Liver (tissue), 9 donors: ENCODE measurements around the gene DMRTC2. TPM values are rescaled to one million over a fixed set of nuclear protein-coding genes. Genes with fewer than 3 reads are reported as not detected.

Experiments
- DNase-seq: peaks from one replicate; pipeline ENCODE4 v3.0.0-alpha.2; 2017; ENCODE audit warnings: low spot score
- H3K27ac ChIP-seq, 2 donors: one replicate each; pipeline ENCODE4 v1.7.0; 2013; ENCODE audit warnings: inconsistent platforms in 2 of 2, low read length in 2 of 2, control low read depth in 1 of 2, low read depth in 1 of 2, mild to moderate bottlenecking in 1 of 2
- H3K27me3 ChIP-seq, 4 donors: one replicate each; pipeline versions ENCODE4 v1.6.1 to v1.7.0; 2013; ENCODE audit warnings: low read length in 3 of 4, inconsistent platforms in 1 of 4, mild to moderate bottlenecking in 1 of 4, moderate library complexity in 1 of 4; ENCODE audit not compliant: control insufficient read depth in 4 of 4, insufficient read depth in 4 of 4
- H3K36me3 ChIP-seq, 4 donors: one replicate each; pipeline versions ENCODE4 v1.6.1 to v1.7.0; 2013; ENCODE audit warnings: low read length in 3 of 4, mild to moderate bottlenecking in 3 of 4, low read depth in 1 of 4, moderate library complexity in 1 of 4; ENCODE audit not compliant: control insufficient read depth in 4 of 4, insufficient read depth in 3 of 4
- H3K4me1 ChIP-seq, 4 donors: one replicate each; pipeline versions ENCODE4 v1.6.1 to v1.7.0; 2013; ENCODE audit warnings: low read length in 3 of 4, mild to moderate bottlenecking in 3 of 4, moderate library complexity in 1 of 4; ENCODE audit not compliant: control insufficient read depth in 4 of 4, insufficient read depth in 4 of 4
- H3K4me3 ChIP-seq, 3 donors: one replicate each; pipeline versions ENCODE4 v1.6.1 to v1.7.0; 2013; ENCODE audit warnings: low read length in 3 of 3, control low read depth in 1 of 3, low read depth in 1 of 3, mild to moderate bottlenecking in 1 of 3
- H3K9ac ChIP-seq, 2 donors: one replicate each; pipeline ENCODE4 v1.7.0; 2013; ENCODE audit warnings: low read length in 2 of 2, mild to moderate bottlenecking in 2 of 2, moderate library complexity in 2 of 2, control low read depth in 1 of 2, low read depth in 1 of 2
- H3K9me3 ChIP-seq, 4 donors: one replicate each; pipeline versions ENCODE4 v1.6.1 to v1.7.0; 2013; ENCODE audit warnings: low read length in 3 of 4; ENCODE audit not compliant: control insufficient read depth in 4 of 4
- CTCF ChIP-seq: fragments of 150-350 bp; IDR thresholded peaks from 2 replicates; pipeline ENCODE4 v1.5.1; 2017; ENCODE audit warnings: improper control_type of control experiment, low read depth, low read length; ENCODE audit not compliant: missing input control
- EGR1 ChIP-seq, 2 donors: IDR thresholded peaks; 2 replicates each; pipeline ENCODE4 v1.6.1; 2016 to 2018; ENCODE audit warnings: antibody characterized with exemption in 2 of 2, low read depth in 2 of 2
- FOXA1 ChIP-seq: IDR thresholded peaks from 2 replicates; pipeline ENCODE4 v1.6.1; 2016; ENCODE audit warnings: antibody characterized with exemption
- FOXA2 ChIP-seq: IDR thresholded peaks from 2 replicates; pipeline ENCODE4 v1.6.1; 2016; ENCODE audit warnings: antibody characterized with exemption
- GABPA ChIP-seq, 2 donors: IDR thresholded peaks in 1 of 2; conservative IDR thresholded peaks in 1 of 2; 2 replicates each; pipeline ENCODE4 v1.6.1; 2016; ENCODE audit warnings: antibody characterized with exemption in 2 of 2, mild to moderate bottlenecking in 1 of 2, moderate library complexity in 1 of 2
- HNF4A ChIP-seq, 2 donors: conservative IDR thresholded peaks; 2 replicates each; pipeline ENCODE4 v1.6.1; 2016; ENCODE audit warnings: antibody characterized with exemption in 2 of 2, mild to moderate bottlenecking in 2 of 2
- HNF4G ChIP-seq: IDR thresholded peaks from 2 replicates; pipeline ENCODE4 v1.6.1; 2016; ENCODE audit warnings: antibody characterized with exemption
- JUND ChIP-seq, 2 donors: IDR thresholded peaks; 2 replicates each; pipeline ENCODE4 v1.6.1; 2016; ENCODE audit warnings: antibody characterized with exemption in 2 of 2
- MAX ChIP-seq: IDR thresholded peaks from 2 replicates; pipeline ENCODE4 v1.6.1; 2016; ENCODE audit warnings: antibody characterized with exemption
- NR2F2 ChIP-seq: IDR thresholded peaks from 2 replicates; pipeline ENCODE4 v1.6.1; 2016; ENCODE audit warnings: antibody characterized with exemption
- RAD21 ChIP-seq, 2 donors: IDR thresholded peaks; 2 replicates each; pipeline ENCODE4 v1.6.1; 2016; ENCODE audit warnings: antibody characterized with exemption in 2 of 2, mild to moderate bottlenecking in 2 of 2
- REST ChIP-seq: IDR thresholded peaks from 2 replicates; pipeline ENCODE4 v1.6.1; 2016; ENCODE audit warnings: antibody characterized with exemption, mild to moderate bottlenecking
- RXRA ChIP-seq, 2 donors: IDR thresholded peaks; 2 replicates each; pipeline ENCODE4 v1.6.1; 2017 to 2018; ENCODE audit warnings: antibody characterized with exemption in 2 of 2, mild to moderate bottlenecking in 1 of 2
- SP1 ChIP-seq: IDR thresholded peaks from 2 replicates; pipeline ENCODE4 v1.6.1; 2018; ENCODE audit warnings: antibody characterized with exemption, mild to moderate bottlenecking
- TAF1 ChIP-seq: conservative IDR thresholded peaks from 2 replicates; pipeline ENCODE4 v1.6.1; 2016; ENCODE audit warnings: antibody characterized with exemption, mild to moderate bottlenecking
- YY1 ChIP-seq: IDR thresholded peaks from 2 replicates; pipeline ENCODE4 v1.6.1; 2016; ENCODE audit warnings: antibody characterized with exemption, mild to moderate bottlenecking
- WGBS: extraction: QIAGEN DNeasy Blood & Tissue Kit; methylation state at CpG from one replicate; pipeline ENCODE4 v1.1.7; 2013; 5-methylcytosine and 5-hydroxymethylcytosine counted together
- polyA plus RNA-seq, 2 donors: library from polyadenylated mRNA; stranded (reverse) in 1 of 2; unstranded in 1 of 2; fragments of 200-250 nt in 1 of 2; fragments of >200 nt in 1 of 2; fragmentation: Nextera tagmentation in 1 of 2; extraction: Ambion mirVana in 1 of 2; gene quantifications; one replicate each; pipeline versions ENCODE4 v1.2.1 to v1.2.3, GENCODE V29; 2013 to 2015
- total RNA-seq, 2 donors: library from RNA; depleted of rRNA; stranded (reverse); fragments of >200 nt; gene quantifications; one replicate each; pipeline ENCODE4 v1.2.3, GENCODE V29; 2014
- TF ChIP-seq, protein P1 (sequence below): IDR thresholded peaks from 2 replicates; pipeline ENCODE4 v1.6.1; 2016; ENCODE audit warnings: antibody characterized with exemption
- TF ChIP-seq, protein P2 (sequence below): IDR thresholded peaks from 2 replicates; pipeline ENCODE4 v1.6.1; 2016; ENCODE audit warnings: antibody characterized with exemption
- donor health status: healthy.
- donor health status: healthy.
- donor health status: healthy.
- donor health status: healthy.
- donor health status: healthy.

DMRTC2 gene
- total and polyA plus RNA-seq, 4 donors: not detected

- H3K36me3 ChIP-seq: no peaks in the 10 kb centered on the region
- no peak overlapping the region for H3K27ac ChIP-seq
- no peak overlapping the region for H3K9ac ChIP-seq
- WGBS: 63% methylated on average over 7 of the region's 7 CpGs
- TF ChIP-seq HNF4G (no peak), MAX (no peak), EGR1 (IDR thresholded peaks at IDR 0.05; ENCODE audit: low read depth in 2 of 2) (no peak), FOXA2 (no peak), GABPA (IDR thresholded peaks at IDR 0.05 in 1 of 2, conservative IDR thresholded peaks at IDR 0.05 in 1 of 2) (no peak), NR2F2 (no peak), YY1 (no peak)
- H3K9me3 ChIP-seq: no peaks in the 10 kb centered on the region
- no peaks in the 10 kb centered on the region for H3K4me1 ChIP-seq
- DNase-seq: no peak
- peaks cover 0 to 7% (median under 1%) of the 10 kb centered on the region in 4 donors for H3K27me3 ChIP-seq
- H3K4me3 ChIP-seq: no peak overlapping the region
Observed at GRCh38 chr19:41843371-41843770, 1.5 kb upstream of the DMRTC2 start.

DNA sequence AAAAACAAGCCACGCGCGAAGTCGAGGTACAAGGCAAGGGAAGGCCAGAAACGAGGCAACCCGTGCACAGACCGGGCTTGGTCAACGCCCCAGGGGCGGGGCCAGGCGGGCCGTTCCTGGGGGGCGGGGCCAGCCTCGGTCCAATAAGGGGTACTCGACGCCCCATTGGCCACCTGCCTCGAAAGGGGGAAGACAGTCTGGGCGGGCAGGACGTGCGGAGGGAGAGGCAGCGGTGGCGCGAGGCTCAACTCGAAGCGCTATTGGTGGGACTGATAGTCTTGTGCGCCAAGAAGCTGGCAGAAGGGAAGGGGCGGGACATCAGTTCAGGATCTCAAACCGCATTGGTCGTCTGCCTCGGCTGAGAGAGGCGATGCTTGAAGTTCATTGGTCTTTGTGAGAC, 241 bp upstream of the DMRTC2 start, which contains the start of gene LYPD4:
Gene LYPD4, minus strand, starts transcription at position 83 of the 400 bp plus-strand sequence. CDS start 5,398 bp downstream, outside the sequence.
- no peaks in the 10 kb centered on the region for H3K4me1 ChIP-seq
- H3K36me3 ChIP-seq: no peaks in the 10 kb centered on the region
- H3K27ac ChIP-seq: no peak within 1 kb of the TSS
- no peaks in the 10 kb centered on the region for H3K9me3 ChIP-seq
- peaks cover 0 to 7% (median under 1%) of the 10 kb centered on the region in 4 donors for H3K27me3 ChIP-seq
- no peak within 1 kb of the TSS for H3K4me3 ChIP-seq
- no peak within 1 kb of the TSS for H3K9ac ChIP-seq
- DNase-seq: no peak
- TF ChIP-seq RXRA (IDR thresholded peaks at IDR 0.05) (no peak), SP1 (no peak), JUND (IDR thresholded peaks at IDR 0.05) (no peak), FOXA2 (no peak), RAD21 (IDR thresholded peaks at IDR 0.05) (no peak), GABPA (IDR thresholded peaks at IDR 0.05 in 1 of 2, conservative IDR thresholded peaks at IDR 0.05 in 1 of 2) (no peak), FOXA1 (no peak), MAX (no peak), EGR1 (IDR thresholded peaks at IDR 0.05; ENCODE audit: low read depth in 2 of 2) (no peak), NR2F2 (no peak), HNF4G (no peak), TAF1 (no peak), CTCF (no peak), HNF4A (conservative IDR thresholded peaks at IDR 0.05) (no peak), REST (no peak), YY1 (no peak)
- TF ChIP-seq, protein P1, sequence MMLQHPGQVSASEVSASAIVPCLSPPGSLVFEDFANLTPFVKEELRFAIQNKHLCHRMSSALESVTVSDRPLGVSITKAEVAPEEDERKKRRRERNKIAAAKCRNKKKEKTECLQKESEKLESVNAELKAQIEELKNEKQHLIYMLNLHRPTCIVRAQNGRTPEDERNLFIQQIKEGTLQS: no peak
- TF ChIP-seq, protein P2, sequence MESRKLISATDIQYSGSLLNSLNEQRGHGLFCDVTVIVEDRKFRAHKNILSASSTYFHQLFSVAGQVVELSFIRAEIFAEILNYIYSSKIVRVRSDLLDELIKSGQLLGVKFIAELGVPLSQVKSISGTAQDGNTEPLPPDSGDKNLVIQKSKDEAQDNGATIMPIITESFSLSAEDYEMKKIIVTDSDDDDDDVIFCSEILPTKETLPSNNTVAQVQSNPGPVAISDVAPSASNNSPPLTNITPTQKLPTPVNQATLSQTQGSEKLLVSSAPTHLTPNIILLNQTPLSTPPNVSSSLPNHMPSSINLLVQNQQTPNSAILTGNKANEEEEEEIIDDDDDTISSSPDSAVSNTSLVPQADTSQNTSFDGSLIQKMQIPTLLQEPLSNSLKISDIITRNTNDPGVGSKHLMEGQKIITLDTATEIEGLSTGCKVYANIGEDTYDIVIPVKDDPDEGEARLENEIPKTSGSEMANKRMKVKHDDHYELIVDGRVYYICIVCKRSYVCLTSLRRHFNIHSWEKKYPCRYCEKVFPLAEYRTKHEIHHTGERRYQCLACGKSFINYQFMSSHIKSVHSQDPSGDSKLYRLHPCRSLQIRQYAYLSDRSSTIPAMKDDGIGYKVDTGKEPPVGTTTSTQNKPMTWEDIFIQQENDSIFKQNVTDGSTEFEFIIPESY: no peak
- 72% methylated on average over 30 of the region's 30 CpGs for WGBS
